Activated CD4-positive, alpha-beta T cell treated with anti-CD3 and anti-CD28 coated beads for 48 hours (primary cell): ENCODE data around the gene C19orf44.
"Not testable (repeated sequence)": the region's sequence is repeated elsewhere in the genome, so short reads cannot be mapped to it uniquely, and the experiment has no call there.

ENCODE experiments used
- DNase-seq: peaks from one replicate; pipeline ENCODE4 v3.0.0-alpha.2; 2020

Gene C19orf44

GRCh38 chr19:16541526-16542044 lies 45.4 kb downstream of the C19orf44 start:
- DNase-seq, result peak; percentile 29

DNA sequence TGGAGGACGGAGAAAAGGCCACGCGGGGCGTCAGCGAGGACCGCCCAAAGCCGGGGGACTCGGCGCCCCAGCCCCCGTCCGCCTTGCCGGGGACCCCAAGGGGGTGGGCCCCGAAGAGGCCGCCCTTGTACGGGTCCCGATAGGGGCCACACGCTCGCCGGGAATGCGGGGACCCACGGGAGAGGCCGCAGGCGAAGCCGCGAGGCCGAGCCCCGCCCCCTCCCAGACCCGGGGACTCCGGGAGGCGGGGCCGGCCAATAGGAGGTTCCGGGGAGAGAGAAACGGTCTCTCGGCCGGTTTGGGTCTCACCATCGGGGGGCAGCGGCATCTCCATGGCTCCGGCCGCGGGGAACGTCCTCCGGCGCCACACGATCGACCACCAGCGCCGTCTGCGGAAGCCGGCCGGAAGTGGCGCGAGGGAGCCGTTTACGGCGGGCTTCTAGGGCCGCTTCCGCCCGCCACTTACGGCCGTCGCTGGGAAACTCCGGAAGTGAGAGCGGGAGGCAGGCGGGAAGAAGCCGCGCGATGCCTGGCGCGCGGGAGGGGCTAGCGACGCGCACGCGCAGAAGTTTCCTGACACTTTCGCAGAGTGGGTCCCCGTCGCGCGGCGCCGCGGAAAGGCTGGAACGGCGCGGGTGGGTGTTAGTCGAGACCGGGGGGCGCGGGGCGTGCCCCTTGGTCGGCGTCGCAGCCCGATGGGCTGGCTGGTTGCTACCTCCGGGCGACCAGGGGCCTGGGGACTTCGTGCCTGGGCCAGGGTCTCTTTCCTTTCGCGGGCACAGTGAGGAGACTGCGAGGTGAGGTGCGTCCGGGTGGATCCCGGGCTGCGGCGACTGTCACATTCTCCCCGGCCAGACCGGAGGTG lies 46.1 kb downstream of the C19orf44 start, which contains the start of gene CHERP:
TSS of gene CHERP (minus strand) at position 393 of the 865 bp plus-strand sequence. CDS start at position 334, 59 bp downstream.
- peak; percentile 96 for DNase-seq

GRCh38 chr19:16542910-16543472 lies 46.8 kb downstream of the C19orf44 start:
- DNase-seq, result peak; percentile 26

GRCh38 chr19:16543734-16544133 lies 47.5 kb downstream of the C19orf44 start:
- not testable (repeated sequence) for DNase-seq

- DNase-seq, result no peak
Observed at GRCh38 chr19:16544473-16545231, 48.5 kb downstream of the C19orf44 start.

DNA sequence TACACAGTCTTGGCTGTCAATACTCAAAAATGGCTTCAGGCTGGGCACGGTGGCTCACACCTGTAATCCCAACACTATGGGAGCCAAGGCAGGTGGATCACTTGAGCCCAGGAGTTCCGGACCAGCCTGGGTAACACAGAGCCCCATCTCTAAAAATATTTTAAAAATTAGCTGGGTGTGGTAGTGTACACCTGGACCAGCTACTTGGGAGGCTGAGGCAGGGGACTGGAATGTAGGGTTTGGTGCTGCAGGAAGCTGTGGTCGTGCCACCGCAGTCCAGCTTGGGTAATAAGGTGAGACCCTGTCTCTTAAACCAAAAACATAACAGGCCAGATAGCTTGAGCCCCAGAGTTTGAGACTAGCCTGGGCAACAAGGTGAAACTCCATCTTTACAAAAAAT lies 52.8 kb downstream of the C19orf44 start:
- no peak for DNase-seq

- not testable (repeated sequence) for DNase-seq
Observed at GRCh38 chr19:16551902-16552301, 55.7 kb downstream of the C19orf44 start.

DNA sequence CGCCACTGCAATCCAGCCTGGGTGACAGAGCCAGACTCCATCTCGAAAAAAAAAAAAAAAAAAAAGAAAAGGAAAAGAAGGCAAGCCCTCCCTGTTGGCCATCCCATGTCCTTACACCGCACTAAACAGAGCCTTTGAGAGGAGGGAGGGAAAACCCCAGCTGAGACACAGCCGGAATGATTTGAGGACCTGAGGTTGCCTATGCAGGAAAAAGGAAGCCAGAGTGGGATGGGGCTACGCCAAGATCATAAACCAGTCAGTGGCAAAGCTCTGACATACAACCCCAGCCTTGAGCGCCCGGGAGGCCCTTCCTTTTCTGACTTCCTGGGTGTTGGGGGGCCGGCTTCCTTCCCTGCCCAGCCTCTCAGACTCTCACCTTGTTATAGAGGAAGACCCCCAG lies 58.6 kb downstream of the C19orf44 start:
- DNase-seq, result no peak

DNA sequence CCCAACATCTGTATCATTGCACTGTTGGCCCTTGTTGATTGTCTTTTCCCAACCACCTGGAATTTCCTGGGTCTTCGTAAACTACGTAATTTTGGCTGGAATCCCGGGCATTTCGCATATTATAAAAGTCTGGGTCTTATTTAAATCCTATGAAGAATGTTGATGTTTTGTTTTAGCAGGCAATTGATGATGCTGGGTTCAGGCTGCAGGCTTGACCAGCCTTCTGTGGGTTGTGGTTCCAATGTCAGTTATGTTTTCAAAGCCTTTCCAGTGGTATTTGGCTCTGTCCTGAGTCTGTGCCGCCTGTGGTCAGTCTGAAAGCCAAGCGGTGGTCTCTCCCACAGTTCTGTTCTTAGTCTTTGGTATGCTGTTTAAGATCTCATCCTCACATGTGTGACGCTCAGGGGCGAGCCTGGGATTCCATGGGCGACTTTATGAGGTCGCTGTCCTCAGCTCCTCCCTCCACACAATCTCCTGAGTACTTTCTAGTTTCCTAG lies 63.6 kb downstream of the C19orf44 start:
- DNase-seq, result no peak

DNA sequence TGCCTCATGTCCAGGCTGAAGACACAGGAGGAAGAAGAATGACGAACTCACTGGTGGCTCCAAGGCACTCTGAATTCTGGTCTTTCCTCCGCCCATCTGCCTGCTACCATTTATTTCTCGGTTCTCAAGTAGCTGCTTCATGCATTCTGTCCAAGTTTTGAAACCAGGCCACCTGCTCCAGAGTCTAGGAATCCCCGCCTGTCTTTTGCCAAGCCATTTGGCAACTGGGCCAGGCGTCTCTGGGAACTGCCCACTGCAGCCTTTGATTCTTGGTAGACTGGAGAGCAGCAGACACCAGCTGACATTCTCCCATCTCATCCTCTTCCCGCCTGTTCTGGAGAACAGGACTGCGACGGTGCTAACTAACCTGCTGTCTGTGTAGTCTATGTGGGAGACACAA lies 65.2 kb downstream of the C19orf44 start:
- DNase-seq, result no peak

- no peak for DNase-seq
Observed at GRCh38 chr19:16562608-16563025, 66.4 kb downstream of the C19orf44 start.

- DNase-seq, result no peak
Observed at GRCh38 chr19:16564842-16565241, 68.6 kb downstream of the C19orf44 start.

- peak; percentile 74 for DNase-seq
Observed at GRCh38 chr19:16566161-16566560, 70.0 kb downstream of the C19orf44 start.

GRCh38 chr19:16566702-16567101 lies 70.5 kb downstream of the C19orf44 start:
- DNase-seq, result no peak

- no peak for DNase-seq
Observed at GRCh38 chr19:16569609-16570320, 73.6 kb downstream of the C19orf44 start.
